ENCODE data around the gene PDHA1.

Gene PDHA1

DNA sequence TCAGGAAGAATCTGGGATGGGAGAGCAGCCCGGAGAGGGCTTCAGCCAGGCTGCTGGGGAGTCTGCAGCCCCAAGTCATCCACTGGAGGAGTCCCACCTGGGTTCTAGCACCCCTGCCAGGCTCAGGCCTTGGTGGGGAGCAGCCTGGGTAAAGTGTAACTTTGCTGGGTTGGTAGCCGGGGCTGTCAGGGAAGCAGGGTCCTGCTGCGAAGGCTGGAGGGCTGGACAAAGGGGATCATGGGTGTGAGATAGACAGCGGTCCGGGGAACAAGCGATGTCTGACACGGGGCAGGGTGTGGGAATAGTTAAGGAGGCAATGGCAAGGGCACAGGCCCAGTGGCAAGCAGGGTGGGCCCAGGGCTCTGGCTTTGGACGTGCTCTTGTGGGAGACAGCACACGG lies 37.6 kb downstream of the PDHA1 start:
- no peak for DNase-seq

DNA sequence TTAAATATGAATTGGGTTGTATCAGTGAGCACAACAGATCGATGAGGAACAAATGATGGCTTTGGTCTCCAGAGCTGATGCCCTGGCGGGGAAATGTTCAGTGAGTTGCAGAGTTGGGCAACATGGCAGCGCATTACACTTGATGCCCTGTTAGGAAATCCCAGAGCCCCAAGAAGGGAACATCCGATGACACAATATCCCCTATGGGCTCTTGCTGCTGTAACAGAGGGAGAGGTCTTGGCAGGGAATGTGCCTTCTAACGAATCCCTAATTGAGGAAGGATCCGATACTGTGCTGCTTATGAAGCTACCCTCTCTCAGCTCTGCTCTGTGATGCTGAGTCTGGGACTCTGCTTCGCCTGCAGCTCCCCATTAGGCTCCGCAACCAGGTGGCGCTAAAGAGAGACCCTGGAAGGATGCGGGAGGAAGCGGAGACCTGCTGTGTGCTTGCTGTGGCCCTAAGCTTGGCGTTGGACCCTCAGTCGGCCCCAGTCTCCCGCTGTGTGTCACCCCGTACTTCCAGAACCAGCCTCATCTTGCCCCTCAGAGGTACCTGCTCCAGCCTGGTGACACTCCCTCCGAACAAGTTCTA lies 38.9 kb downstream of the PDHA1 start:
- peak; percentile 1 for DNase-seq

DNA sequence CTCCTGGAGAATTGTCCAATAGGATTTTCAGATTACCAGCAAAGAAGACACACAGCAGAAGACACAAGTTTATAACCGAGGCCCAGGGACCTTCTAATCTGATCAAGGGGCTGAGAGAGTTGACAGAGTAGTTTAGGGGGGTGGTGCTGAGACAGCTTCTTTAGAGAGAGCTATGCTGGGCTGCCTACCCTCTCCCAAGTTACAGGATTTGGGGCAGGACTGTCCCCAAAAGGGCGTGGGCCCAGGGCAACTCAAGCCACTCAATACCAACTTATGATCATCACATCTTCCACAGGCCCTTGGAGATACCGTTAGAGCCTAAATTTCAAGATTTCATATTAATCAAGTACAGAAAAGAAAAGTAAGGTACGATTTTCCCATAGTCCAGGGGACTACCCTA lies 43.0 kb downstream of the PDHA1 start:
- no peak for DNase-seq

DNA sequence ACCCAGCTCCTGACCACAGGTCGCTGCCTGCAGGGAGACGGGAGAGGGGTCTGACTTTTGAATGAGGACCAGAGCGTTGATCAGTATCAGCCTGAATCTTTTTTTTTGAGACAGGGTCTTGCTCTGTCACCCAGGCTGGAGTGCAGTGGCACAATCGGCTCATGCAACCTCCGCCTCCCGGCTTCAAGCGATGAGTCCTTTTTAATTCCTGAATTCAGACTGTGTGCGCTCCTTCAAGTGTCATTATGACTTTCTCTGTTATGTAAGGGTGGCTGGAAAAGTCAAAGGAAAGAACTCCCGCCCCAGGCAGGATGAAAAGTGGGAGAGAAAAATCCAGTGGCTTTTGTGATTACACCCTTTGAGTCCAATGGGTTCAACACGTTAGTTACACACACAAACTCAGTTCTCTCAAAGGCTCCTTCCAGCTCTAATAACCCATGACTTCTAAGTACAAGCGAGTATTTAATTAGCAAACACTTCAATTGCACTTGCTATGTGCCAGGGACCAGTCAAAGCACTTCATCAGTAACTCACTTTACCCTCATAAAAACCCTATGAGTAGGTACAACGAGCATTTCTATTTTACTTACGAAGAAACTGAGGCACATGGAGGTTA lies 44.4 kb downstream of the PDHA1 start:
- DNase-seq: no peak

DNA sequence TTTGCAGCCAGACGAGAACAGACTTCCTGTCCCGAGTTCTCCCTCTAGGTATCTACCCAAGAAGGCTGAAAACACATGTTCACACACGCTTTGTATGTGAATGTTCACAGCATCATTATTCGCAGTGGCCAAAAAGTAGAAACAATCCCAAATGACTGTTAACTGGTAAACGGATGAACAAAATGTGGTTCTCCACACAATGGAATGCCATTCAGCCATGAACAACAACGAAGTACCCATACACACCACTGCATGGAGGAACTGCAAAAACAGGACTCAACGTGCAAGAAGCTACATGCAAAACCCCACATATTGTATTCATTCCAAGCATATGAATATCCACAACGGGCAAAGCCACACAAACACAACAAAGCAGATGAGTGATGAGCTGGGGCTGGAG lies 45.0 kb downstream of the PDHA1 start:
- DNase-seq: no peak

DNA sequence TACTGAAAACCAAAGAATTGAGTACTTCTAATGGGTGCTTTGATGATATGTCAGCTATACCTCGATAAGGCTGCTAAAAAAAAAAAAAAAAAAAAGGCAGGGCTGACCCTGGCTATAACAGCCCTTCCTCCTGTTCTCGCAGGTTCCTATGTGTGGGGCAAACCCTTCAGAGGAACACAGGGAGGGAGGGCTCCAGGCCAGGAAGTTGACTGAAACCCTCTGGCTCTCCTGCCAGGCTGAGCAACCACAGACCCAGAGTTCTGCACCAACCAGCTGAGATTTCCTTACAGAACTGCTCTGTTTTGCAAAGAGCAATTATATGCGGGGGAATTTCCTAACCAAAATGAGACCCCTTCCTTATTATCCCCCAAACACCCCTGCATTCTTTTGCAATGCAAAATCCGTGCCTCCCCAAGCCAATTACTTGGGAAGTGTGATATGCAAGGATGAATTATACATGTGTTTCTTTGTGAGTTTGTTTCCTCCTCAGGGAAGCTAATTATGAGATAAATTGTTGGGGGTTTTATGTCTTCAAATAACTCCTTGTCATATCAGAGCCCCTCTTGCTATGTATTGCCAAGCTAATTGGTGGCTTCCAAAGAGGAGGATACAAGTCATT lies 45.6 kb downstream of the PDHA1 start:
- DNase-seq: no peak

DNA sequence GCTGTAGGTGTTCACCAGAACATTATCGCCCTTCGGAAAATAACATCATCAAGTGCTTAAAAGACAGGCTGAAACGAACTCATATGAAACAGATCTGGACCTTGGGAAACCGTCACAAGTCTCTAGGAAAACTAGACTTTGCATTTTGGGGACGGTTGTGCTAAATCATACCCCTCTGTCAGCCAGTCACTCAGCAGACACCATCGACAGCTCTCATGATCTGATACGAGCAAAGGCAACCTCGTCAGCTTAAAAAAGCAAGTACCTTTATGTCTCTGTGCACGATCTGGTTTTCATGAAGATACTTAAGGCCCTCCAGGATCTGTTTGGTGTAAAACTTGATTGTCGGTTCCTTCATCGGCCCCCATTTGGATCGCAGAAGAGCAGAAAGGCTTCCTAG lies 48.4 kb downstream of the PDHA1 start:
- DNase-seq: no peak

DNA sequence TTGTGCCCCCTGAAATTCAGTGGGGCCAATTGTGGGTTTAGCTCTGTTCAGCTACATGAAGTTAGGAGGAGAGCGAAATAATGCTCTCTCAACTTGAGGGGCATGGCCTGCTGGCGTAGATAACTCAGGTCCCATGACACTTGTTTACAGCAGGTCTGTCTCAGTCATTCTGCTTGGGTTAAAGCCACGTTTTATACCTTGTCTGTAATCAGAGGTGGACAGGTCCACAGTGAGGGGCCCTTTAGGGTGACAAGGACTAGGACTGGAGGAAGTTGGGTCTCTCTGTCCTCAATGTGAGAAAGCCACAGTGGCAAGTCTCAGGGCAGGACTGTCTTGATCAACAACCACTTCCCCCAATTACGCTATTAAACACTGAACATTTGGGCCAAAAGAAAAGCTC lies 49.0 kb downstream of the PDHA1 start:
- DNase-seq: no peak

DNA sequence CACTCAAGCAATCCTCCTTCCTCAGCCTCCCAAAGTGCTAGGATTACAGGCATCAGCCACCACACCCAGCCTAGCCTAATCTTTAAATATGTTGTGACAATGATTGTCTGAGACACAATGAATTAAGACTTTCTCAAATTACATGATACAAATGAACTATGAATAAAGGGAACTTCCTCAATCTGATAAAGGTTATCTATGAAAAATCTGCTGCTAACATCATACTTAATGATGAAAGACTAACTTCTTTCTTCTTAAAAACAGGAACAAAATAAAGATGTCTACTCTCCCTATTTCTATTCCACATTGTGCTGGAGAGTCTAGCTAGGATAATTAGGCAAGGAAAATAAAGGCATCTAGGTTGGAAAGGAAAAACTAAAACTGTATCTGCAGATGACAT lies 60.0 kb downstream of the PDHA1 start:
- DNase-seq: no peak

DNA sequence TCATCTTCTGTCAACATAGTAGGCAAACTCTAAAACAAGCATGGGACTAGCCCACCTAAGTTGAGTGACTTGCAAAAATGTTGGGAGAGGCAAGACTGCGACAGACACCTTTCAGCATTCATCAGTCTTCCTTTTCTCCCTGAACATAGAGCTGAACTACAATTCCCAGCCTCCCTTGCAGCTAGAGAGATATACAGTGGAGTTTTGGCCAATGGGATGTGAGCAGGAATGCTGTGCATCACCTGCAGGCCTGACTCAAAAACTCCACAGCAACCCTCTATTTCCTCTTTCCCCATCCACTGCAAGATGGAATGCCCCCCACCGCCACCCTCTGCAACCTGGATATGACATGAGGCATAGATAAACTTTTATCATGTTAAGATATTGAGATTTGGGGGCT lies 66.5 kb downstream of the PDHA1 start:
- DNase-seq: no peak

Data from kidney glomerular epithelial cell (primary cell).